ENCODE results near the gene PACC1.

DNA sequence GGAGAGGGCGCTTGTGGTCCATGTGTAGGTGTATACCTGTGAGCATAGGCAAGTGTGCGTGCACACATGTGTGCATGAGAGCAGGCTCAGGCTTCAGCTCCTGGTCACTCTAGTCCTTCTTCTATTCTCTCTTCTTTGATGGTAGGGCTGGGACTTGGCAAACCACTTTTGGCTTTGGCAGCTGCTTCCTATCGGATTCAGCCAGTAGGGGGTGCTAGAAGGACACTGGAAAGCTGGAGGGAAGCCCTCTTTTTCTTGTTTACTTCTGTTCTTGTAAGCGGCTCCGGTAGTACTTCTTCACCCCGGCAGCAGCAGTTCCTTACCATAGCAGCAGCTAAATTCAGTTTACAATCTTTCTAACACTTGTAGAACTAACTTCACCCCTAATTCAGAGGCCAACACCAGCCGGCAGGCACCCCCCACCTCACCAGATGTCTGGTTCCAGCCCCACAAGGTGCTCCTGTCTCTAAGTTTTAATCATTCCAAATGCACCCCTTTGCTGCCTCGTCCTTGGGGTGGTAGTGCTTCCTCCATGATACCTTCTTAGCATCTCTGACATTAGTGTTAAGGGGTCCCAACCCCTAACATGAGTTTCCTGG lies 43.2 kb upstream of the PACC1 start:
- no peak for TF ChIP-seq POLR2A (IDR thresholded peaks at IDR 0.05; ENCODE audit: low read depth, low read length)
- TF ChIP-seq SPI1 (IDR thresholded peaks at IDR 0.05; ENCODE audit: low read depth, low read length), result no peak
- TF ChIP-seq POLR2AphosphoS5 (IDR thresholded peaks at IDR 0.05; ENCODE audit: low read depth, low read length), result no peak
